HEK293 (cell line): ENCODE data around the gene GCSH.

Source experiments
- CTCF ChIA-PET: fragments of 350-600 bp; formaldehyde crosslinking; extraction: SDS; loops from one replicate; lab custom pipeline; 2021; ENCODE audit warnings: antibody characterized with exemption; lab: Yijun Ruan, JAX
- POLR2A ChIA-PET: fragments of 300-600 bp; formaldehyde crosslinking; extraction: SDS; loops from one replicate; lab custom pipeline; 2020; ENCODE audit warnings: antibody characterized with exemption, inconsistent platforms; lab: Yijun Ruan, JAX
- H3K27ac ChIP-seq: fragments of 200-500 bp; sonication (Bioruptor generic); 2 replicates; pipeline ENCODE4 v1.5.1; 2014; ENCODE audit warnings: low read depth, low read length, control low read depth, inconsistent platforms; ENCODE audit errors: extremely low read depth
- H3K36me3 ChIP-seq, 2 experiments: fragments of 200-500 bp in 1 of 2; sonication (Bioruptor generic) in 1 of 2; 1 replicate in 1 of 2; 2 replicates in 1 of 2; pipeline ENCODE4 v1.5.1; 2014 to 2017; ENCODE audit warnings: inconsistent platforms in 2 of 2, low read length in 2 of 2; ENCODE audit not compliant: control insufficient read depth in 2 of 2, insufficient read depth in 1 of 2
- H3K4me1 ChIP-seq: fragments of 200-500 bp; sonication (Bioruptor generic); 2 replicates; pipeline ENCODE4 v1.5.1; 2014; ENCODE audit warnings: mild to moderate bottlenecking, low read length, inconsistent platforms; ENCODE audit not compliant: control insufficient read depth, insufficient read depth
- H3K4me3 ChIP-seq: 2 replicates; pipeline ENCODE4 v1.5.1; 2011; ENCODE audit warnings: low read depth, mild to moderate bottlenecking, control low read depth, low read length, moderate library complexity
- H3K9me3 ChIP-seq: fragments of 200-500 bp; sonication (Bioruptor generic); 2 replicates; pipeline ENCODE4 v1.5.1; 2014; ENCODE audit warnings: low read depth, low read length, inconsistent platforms; ENCODE audit not compliant: control insufficient read depth, insufficient read depth
- BCL11B ChIP-seq: fragments of 450-650 bp; formaldehyde crosslinking; IDR thresholded peaks from 2 replicates; pipeline ENCODE4 v1.5.1; 2016; ENCODE audit warnings: low read depth, missing biosample characterization, missing genetic modification characterization
- EGR2 ChIP-seq: fragments of 450-650 bp; formaldehyde crosslinking; IDR thresholded peaks from 2 replicates; pipeline ENCODE4 v1.5.1; 2016; ENCODE audit warnings: low read depth, missing biosample characterization, missing genetic modification characterization
- GLI2 ChIP-seq: fragments of 450-650 bp; formaldehyde crosslinking; IDR thresholded peaks from 2 replicates; pipeline ENCODE4; 2017; ENCODE audit warnings: missing biosample characterization, missing genetic modification characterization, low read depth, borderline replicate concordance
- IKZF3 ChIP-seq: fragments of 450-650 bp; IDR thresholded peaks from 2 replicates; pipeline ENCODE4 v1.5.0; 2018; ENCODE audit warnings: missing biosample characterization, mild to moderate bottlenecking, missing genetic modification characterization, moderate library complexity
- KLF9 ChIP-seq: fragments of 450-650 bp; formaldehyde crosslinking; IDR thresholded peaks from 2 replicates; pipeline ENCODE4 v1.5.1; 2016; ENCODE audit warnings: missing biosample characterization, missing genetic modification characterization, low read depth
- PATZ1 ChIP-seq: fragments of 450-650 bp; formaldehyde crosslinking; IDR thresholded peaks from 2 replicates; pipeline ENCODE4 v1.5.1; 2016; ENCODE audit warnings: missing biosample characterization, missing genetic modification characterization
- TCF7L2 ChIP-seq: IDR thresholded peaks from 2 replicates; pipeline ENCODE4 v1.6.1; 2011; ENCODE audit warnings: low read depth, mild to moderate bottlenecking, inconsistent platforms, low read length, moderate library complexity, borderline replicate concordance
- ZBTB7A ChIP-seq: fragments of 450-650 bp; formaldehyde crosslinking; IDR thresholded peaks from 2 replicates; pipeline ENCODE4 v1.5.1; 2016; ENCODE audit warnings: low read depth, missing biosample characterization, missing genetic modification characterization
- ZNF146 ChIP-seq: fragments of 450-650 bp; formaldehyde crosslinking; IDR thresholded peaks from 2 replicates; pipeline ENCODE4 v1.5.1; 2016; ENCODE audit warnings: missing biosample characterization, missing genetic modification characterization
- ZNF16 ChIP-seq: fragments of 450-650 bp; formaldehyde crosslinking; IDR thresholded peaks from 2 replicates; pipeline ENCODE4 v1.5.1; 2016; ENCODE audit warnings: low read depth, missing biosample characterization, missing genetic modification characterization
- ZNF18 ChIP-seq: fragments of 450-650 bp; formaldehyde crosslinking; IDR thresholded peaks from 2 replicates; pipeline ENCODE4 v1.5.1; 2016; ENCODE audit warnings: missing biosample characterization, missing genetic modification characterization
- ZNF23 ChIP-seq: fragments of 450-650 bp; formaldehyde crosslinking; IDR thresholded peaks from 2 replicates; pipeline ENCODE4 v1.5.1; 2016; ENCODE audit warnings: missing biosample characterization, missing genetic modification characterization, borderline replicate concordance
- ZNF24 ChIP-seq: fragments of 450-650 bp; formaldehyde crosslinking; IDR thresholded peaks from 2 replicates; pipeline ENCODE4 v1.5.1; 2016; ENCODE audit warnings: missing biosample characterization, missing genetic modification characterization
- ZNF266 ChIP-seq: fragments of 450-650 bp; formaldehyde crosslinking; IDR thresholded peaks from 2 replicates; pipeline ENCODE4 v1.5.1; 2016; ENCODE audit warnings: missing biosample characterization, missing genetic modification characterization, low read depth
- ZNF426 ChIP-seq: fragments of 450-650 bp; formaldehyde crosslinking; IDR thresholded peaks from 2 replicates; pipeline ENCODE4 v1.5.1; 2017; ENCODE audit warnings: missing biosample characterization, missing genetic modification characterization, mild to moderate bottlenecking, inconsistent platforms, moderate library complexity
- ZNF513 ChIP-seq: fragments of 450-650 bp; IDR thresholded peaks from 2 replicates; pipeline ENCODE4 v1.5.1; 2018; ENCODE audit warnings: missing biosample characterization, missing genetic modification characterization
- ZNF549 ChIP-seq: fragments of 450-650 bp; IDR thresholded peaks from 2 replicates; pipeline ENCODE4 v1.5.1; 2018; ENCODE audit warnings: missing biosample characterization, missing genetic modification characterization, mild to moderate bottlenecking, inconsistent platforms, moderate library complexity
- ZNF571 ChIP-seq: fragments of 450-650 bp; formaldehyde crosslinking; IDR thresholded peaks from 2 replicates; pipeline ENCODE4 v1.5.0; 2017; ENCODE audit warnings: missing biosample characterization, missing genetic modification characterization
- ZNF596 ChIP-seq: fragments of 450-650 bp; IDR thresholded peaks from 2 replicates; pipeline ENCODE4 v1.5.0; 2018; ENCODE audit warnings: missing biosample characterization, mild to moderate bottlenecking, missing genetic modification characterization, moderate library complexity
- ZNF623 ChIP-seq: fragments of 450-650 bp; formaldehyde crosslinking; IDR thresholded peaks from 2 replicates; pipeline ENCODE4 v1.5.1; 2016; ENCODE audit warnings: missing biosample characterization, missing genetic modification characterization
- ZNF639 ChIP-seq: fragments of 450-650 bp; formaldehyde crosslinking; IDR thresholded peaks from 2 replicates; pipeline ENCODE4 v1.5.1; 2016; ENCODE audit warnings: missing biosample characterization, missing genetic modification characterization
- ZNF658 ChIP-seq: fragments of 450-650 bp; formaldehyde crosslinking; IDR thresholded peaks from 2 replicates; pipeline ENCODE4; 2016; ENCODE audit warnings: missing biosample characterization, missing genetic modification characterization
- ZNF777 ChIP-seq: fragments of 450-650 bp; formaldehyde crosslinking; IDR thresholded peaks from 2 replicates; pipeline ENCODE4 v1.5.1; 2017; ENCODE audit warnings: missing biosample characterization, missing genetic modification characterization, borderline replicate concordance
- ZNF785 ChIP-seq: fragments of 450-650 bp; formaldehyde crosslinking; IDR thresholded peaks from 2 replicates; pipeline ENCODE4 v1.5.1; 2016; ENCODE audit warnings: missing biosample characterization, missing genetic modification characterization
- ZSCAN4 ChIP-seq: fragments of 450-650 bp; formaldehyde crosslinking; IDR thresholded peaks from 2 replicates; pipeline ENCODE4 v1.5.1; 2017; ENCODE audit warnings: missing biosample characterization, missing genetic modification characterization

GCSH gene

GRCh38 chr16:81077076-81077940, 18.9 kb downstream of the GCSH start, which contains the start of gene C16orf46:
TSS of gene C16orf46 (minus strand) at chr16:81077238. CDS start at chr16:81063955, 13,283 bp downstream.
- CTCF ChIA-PET = interaction anchor here (1.0 to 1.6 kb wide), 2 partner anchors 41 to 42 kb away, joined by 3 to 10 read pairs; partner anchors contain the start of gene ATMIN
- Histone ChIP-seq H3K9me3 (no peaks in the 10 kb centered on the region), H3K4me1 (no peaks in the 10 kb centered on the region), H3K27ac (peak within 1 kb of the TSS; percentile 90), H3K4me3 (peak within 1 kb of the TSS; percentile 82), H3K36me3 (peaks cover 0 to 4% of the 10 kb centered on the region in 2 experiments; a peak in 2 of 3 replicates)
- POLR2A ChIA-PET = interaction anchor here (0.7 to 1.4 kb wide), 6 partner anchors 11 to 149 kb away, joined by 3 to 12 read pairs (median 4); partner anchors contain the start of genes CENPN and CMC2
- TF ChIP-seq ZNF596 (tag by site-specific recombination) (no peak), KLF9 (tag by site-specific recombination) (peak; percentile 46; the same call in 1 of the 2 replicates), GLI2 (tag by site-specific recombination) (no peak), ZNF785 (tag by site-specific recombination) (no peak), EGR2 (tag by site-specific recombination) (no peak), ZNF623 (tag by site-specific recombination) (no peak), ZNF513 (tag by site-specific recombination) (no peak), BCL11B (tag by site-specific recombination) (no peak), ZNF23 (no peak), ZNF426 (tag by site-specific recombination) (no peak), ZNF266 (no peak), ZNF658 (tag by site-specific recombination) (no peak), TCF7L2 (no peak), ZNF549 (tag by site-specific recombination) (no peak), ZNF24 (tag by site-specific recombination) (no peak), ZNF16 (tag by site-specific recombination) (no peak), ZNF146 (tag by site-specific recombination) (no peak), ZNF571 (tag by site-specific recombination) (no peak), ZNF639 (tag by site-specific recombination) (no peak), ZSCAN4 (tag by site-specific recombination) (no peak), IKZF3 (tag by site-specific recombination) (no peak), ZNF777 (tag by site-specific recombination) (no peak), ZNF18 (tag by site-specific recombination) (no peak), PATZ1 (tag by site-specific recombination) (no peak; the same call in none of the 2 replicates), ZBTB7A (tag by site-specific recombination) (no peak)
